Activated CD8-positive, alpha-beta memory T cell treated with anti-CD3 and anti-CD28 coated beads for 24 hours (primary cell): ENCODE data around the gene GFPT1.
A peak's percentile ranks its signal among the peaks of the same experiment; 100 is the strongest.

Source experiments
- DNase-seq: peaks from one replicate; pipeline ENCODE4 v3.0.0-alpha.2; 2020

The GFPT1 gene

GRCh38 chr2:69311024-69311416, 76.0 kb downstream of the GFPT1 start:
- no peak for DNase-seq

GRCh38 chr2:69310111-69311023, 76.7 kb downstream of the GFPT1 start:
- DNase-seq, result no peak

- no peak for DNase-seq
Observed at GRCh38 chr2:69309351-69310110, 77.5 kb downstream of the GFPT1 start.

GRCh38 chr2:69308338-69308737, 78.7 kb downstream of the GFPT1 start:
- DNase-seq, result no peak

- DNase-seq, result no peak
Observed at GRCh38 chr2:69307579-69308064, 79.4 kb downstream of the GFPT1 start.

GRCh38 chr2:69306822-69307578, 80.0 kb downstream of the GFPT1 start:
- peak; percentile 89 for DNase-seq

- DNase-seq, result no peak
Observed at GRCh38 chr2:69306393-69306821, 80.6 kb downstream of the GFPT1 start.

GRCh38 chr2:69305712-69306392, 81.2 kb downstream of the GFPT1 start:
- DNase-seq, result no peak

- DNase-seq, result no peak
Observed at GRCh38 chr2:69305166-69305565, 81.9 kb downstream of the GFPT1 start.

GRCh38 chr2:69304656-69305055, 82.4 kb downstream of the GFPT1 start:
- no peak for DNase-seq

GRCh38 chr2:69300650-69301049, 86.4 kb downstream of the GFPT1 start:
- no peak for DNase-seq

GRCh38 chr2:69299772-69300516, 87.1 kb downstream of the GFPT1 start:
- no peak for DNase-seq

- DNase-seq, result no peak
Observed at GRCh38 chr2:69298862-69299261, 88.2 kb downstream of the GFPT1 start.

- no peak for DNase-seq
Observed at GRCh38 chr2:69298261-69298660, 88.8 kb downstream of the GFPT1 start.

- no peak for DNase-seq
Observed at GRCh38 chr2:69297216-69297615, 89.8 kb downstream of the GFPT1 start.

- DNase-seq, result no peak
Observed at GRCh38 chr2:69296421-69296820, 90.6 kb downstream of the GFPT1 start.

- DNase-seq, result no peak
Observed at GRCh38 chr2:69292256-69292655, 94.8 kb downstream of the GFPT1 start.

GRCh38 chr2:69291721-69292120, 95.3 kb downstream of the GFPT1 start:
- no peak for DNase-seq

GRCh38 chr2:69291004-69291650, 95.9 kb downstream of the GFPT1 start:
- no peak for DNase-seq

GRCh38 chr2:69288429-69288828, 98.6 kb downstream of the GFPT1 start:
- no peak for DNase-seq

GRCh38 chr2:69287544-69287943, 99.5 kb downstream of the GFPT1 start:
- no peak for DNase-seq
